ENCODE measurements around the gene ARHGAP6. TPM values are rescaled to one million over a fixed set of nuclear protein-coding genes. Genes with fewer than 3 reads are reported as not detected.
"Not testable (repeated sequence)": the region's sequence is repeated elsewhere in the genome, so short reads cannot be mapped to it uniquely, and the experiment has no call there.

ARHGAP6 gene
- total RNA-seq, 1 experiment from 2014 or later = 2.0 TPM

DNA sequence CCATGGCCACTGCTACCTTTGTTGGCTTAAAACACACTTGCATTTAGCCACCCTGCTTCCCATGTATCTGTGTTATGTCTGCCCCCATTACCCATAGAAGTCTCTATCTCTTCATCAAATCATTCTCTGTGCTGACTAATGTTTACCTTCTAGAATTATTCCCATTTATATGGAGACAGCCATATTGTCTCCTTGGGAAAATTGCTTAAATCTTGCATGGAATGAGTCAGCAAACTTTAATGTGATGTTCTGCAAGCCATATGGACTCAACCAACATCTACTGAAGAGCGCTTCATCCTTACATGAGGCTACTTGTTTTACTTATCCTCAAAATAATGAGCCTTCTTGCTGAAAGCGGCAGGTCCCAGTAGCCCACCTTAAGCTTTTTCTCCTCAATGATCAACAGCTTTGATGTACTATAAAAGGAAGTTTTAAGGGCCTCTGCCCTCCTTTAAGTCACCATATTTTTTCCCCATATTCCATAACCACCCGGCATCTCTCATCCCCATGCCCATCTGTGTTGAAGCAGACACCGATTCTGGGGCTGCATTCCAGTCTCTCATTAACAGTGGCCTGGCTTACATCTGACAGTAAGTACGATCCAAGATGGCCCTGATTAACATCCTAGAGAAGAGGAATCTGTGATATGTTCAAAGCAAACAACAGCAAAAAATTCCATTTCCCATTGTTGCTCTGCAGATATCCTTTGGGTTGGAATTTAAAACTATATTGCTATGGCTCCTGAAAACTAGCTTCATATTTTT is 130.4 kb downstream of the ARHGAP6 start:
- no peak for DNase-seq
- Histone ChIP-seq H3K36me3 (replicated peaks; ENCODE audit: control insufficient read depth, insufficient read depth, low read length) (no peaks in the 10 kb centered on the region), H3K27me3 (ENCODE audit: control insufficient read depth, insufficient read depth, low read length) (peaks cover 3% of the 10 kb centered on the region; the same call in 1 of the 2 replicates), H3K4me3 (ENCODE audit: insufficient read depth, low read depth, low read length) (no peak overlapping the region)

DNA sequence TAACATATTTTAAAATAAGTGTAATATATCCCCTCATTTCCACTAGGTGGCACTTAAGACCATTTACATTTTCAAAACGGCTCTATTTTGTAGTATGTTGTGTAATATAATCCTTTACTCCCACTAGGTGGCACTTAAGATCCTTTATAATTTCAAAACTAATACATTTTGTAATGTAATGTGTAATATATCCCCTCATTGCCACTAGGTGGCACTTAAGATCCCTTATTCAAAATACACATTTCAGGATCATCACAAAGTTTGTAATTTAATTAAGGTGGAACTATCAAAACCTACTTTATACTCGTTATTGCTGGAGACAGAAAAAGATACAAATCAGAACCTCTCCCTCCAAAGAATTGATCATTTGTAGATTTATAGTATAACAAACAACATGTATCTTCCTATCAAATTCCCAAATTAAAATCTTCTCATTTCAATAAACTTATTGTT is 132.5 kb downstream of the ARHGAP6 start:
- H3K4me3 ChIP-seq (ENCODE audit: insufficient read depth, low read depth, low read length) = no peak overlapping the region
- H3K36me3 ChIP-seq (replicated peaks; ENCODE audit: control insufficient read depth, insufficient read depth, low read length) = no peaks in the 10 kb centered on the region
- DNase-seq = peak; percentile 28
- peaks cover 2% of the 10 kb centered on the region; the same call in 1 of the 2 replicates for H3K27me3 ChIP-seq (ENCODE audit: control insufficient read depth, insufficient read depth, low read length)

DNA sequence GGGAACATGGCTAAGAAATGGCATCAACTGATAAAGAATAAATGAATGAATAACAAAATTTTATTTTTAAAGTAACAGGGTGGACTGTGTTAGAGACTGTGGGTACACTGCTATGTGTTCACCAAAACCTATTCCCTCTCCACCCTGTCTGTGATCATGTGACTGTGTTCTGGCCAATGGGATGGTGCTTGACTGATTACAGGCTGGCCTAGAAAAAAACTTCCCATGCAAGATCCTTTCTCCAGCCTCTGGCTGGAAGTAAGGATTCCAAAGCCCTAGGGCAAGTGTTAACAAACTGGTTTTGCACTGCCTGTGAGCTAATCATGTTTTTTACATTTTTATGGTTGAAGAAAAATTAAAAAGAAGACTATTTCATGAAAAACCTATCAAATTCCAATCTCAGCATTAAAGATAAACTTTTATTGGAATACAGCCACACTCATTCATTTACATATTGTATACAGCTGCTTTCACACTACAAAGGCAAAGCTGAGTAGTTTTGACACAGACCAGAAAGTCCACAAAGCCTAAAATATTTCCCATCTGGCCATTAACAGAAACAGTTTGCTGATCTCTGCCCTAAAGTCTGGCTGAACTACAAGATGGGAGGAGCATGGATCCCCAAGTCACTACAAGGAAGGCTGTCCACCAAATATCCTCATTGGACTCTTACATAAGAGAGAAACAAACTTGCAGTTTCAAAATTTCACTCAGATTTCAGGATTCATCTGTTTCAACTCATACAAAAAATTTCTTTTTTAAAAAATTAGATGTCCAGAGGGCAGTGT is 133.2 kb downstream of the ARHGAP6 start:
- H3K4me3 ChIP-seq (ENCODE audit: insufficient read depth, low read depth, low read length) = no peak overlapping the region
- H3K36me3 ChIP-seq (replicated peaks; ENCODE audit: control insufficient read depth, insufficient read depth, low read length) = no peaks in the 10 kb centered on the region
- DNase-seq = peak; percentile 18
- peaks cover 2% of the 10 kb centered on the region; the same call in 1 of the 2 replicates for H3K27me3 ChIP-seq (ENCODE audit: control insufficient read depth, insufficient read depth, low read length)

DNA sequence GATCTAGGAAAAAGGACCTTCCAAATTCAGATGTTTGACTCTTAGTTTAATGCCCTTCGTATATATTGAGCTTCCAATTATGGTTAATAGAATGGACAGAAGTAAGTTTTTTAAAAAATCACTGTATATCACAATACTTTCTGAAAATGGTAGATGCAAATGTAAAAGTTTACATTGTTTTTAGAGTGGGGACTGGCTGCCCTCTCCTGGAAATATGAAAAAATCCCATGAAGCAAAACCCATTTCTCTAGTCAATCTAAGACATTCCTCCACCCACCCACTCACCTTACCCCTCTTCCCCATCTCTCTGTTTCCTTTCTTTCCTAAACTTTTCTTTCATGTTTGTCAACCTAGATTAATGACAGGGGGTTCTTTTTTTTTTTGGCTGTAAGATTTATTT is 134.5 kb downstream of the ARHGAP6 start:
- no peak for DNase-seq

DNA sequence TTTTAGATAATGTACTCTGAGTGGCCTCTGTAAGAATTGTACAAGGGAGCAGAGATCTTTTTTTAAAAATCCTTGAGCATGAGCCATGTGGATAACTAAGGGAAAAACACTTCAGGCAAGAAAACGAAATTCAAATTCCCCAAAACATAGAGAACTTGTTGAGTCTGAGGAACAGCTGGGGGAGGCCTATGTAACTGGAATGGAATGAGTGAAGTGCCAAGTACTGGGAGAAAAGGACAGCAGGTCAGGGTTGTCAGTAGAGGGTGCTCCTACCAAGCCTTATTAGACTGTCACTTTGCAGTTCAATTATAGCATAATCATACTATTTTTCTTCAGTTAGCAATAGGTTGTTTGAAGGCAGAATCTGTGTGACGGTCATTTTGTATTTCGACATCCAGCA is 135.1 kb downstream of the ARHGAP6 start:
- Histone ChIP-seq H3K36me3 (replicated peaks; ENCODE audit: control insufficient read depth, insufficient read depth, low read length) (no peaks in the 10 kb centered on the region), H3K27me3 (ENCODE audit: control insufficient read depth, insufficient read depth, low read length) (no peaks in the 10 kb centered on the region), H3K4me3 (ENCODE audit: insufficient read depth, low read depth, low read length) (no peak overlapping the region)
- no peak for DNase-seq

More for the DNA sequence above, 134.5 kb downstream of the ARHGAP6 start:
- no peaks in the 10 kb centered on the region for H3K36me3 ChIP-seq (replicated peaks; ENCODE audit: control insufficient read depth, insufficient read depth, low read length)
- no peaks in the 10 kb centered on the region for H3K27me3 ChIP-seq (ENCODE audit: control insufficient read depth, insufficient read depth, low read length)
- H3K4me3 ChIP-seq (ENCODE audit: insufficient read depth, low read depth, low read length) = no peak overlapping the region

DNA sequence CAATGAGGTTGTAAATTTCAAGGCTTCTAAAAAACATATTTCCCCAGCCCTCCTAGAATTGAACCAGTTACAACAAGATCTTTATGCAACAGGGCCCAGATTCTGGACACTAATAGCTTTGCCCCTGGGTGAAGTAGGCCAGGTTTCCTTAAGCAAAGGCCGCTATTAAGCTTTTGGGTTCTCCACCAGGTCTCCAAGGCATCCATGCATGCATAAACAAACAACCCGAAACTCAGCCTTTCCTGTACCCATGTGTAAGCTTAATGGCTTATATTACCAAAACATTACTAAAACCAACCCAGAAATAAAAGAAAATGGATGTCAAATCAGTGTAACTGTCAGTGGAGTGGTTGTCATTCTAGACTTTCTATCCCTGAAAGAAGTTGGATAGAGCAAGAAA is 137.1 kb downstream of the ARHGAP6 start:
- H3K27me3 ChIP-seq (ENCODE audit: control insufficient read depth, insufficient read depth, low read length) = no peaks in the 10 kb centered on the region
- H3K36me3 ChIP-seq (replicated peaks; ENCODE audit: control insufficient read depth, insufficient read depth, low read length) = no peaks in the 10 kb centered on the region
- DNase-seq = no peak
- no peak overlapping the region for H3K4me3 ChIP-seq (ENCODE audit: insufficient read depth, low read depth, low read length)

DNA sequence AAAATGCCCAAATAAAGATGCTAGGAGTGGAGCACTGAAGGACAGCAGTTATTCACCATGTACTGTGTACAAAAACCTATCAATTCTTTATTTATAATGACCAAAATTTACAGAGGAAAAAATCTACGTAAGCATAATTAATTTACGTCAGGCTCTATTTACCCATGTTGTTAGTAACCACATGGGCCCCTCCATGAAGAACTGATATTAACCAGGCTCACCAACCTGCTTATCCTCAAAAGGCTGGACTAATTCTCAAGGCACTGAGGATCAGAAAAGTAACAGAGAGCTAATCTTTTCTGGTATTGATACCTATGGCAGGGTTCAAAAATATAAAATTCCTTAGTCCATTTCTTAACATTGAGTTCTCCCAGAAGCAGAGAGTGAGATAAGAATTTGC is 140.0 kb downstream of the ARHGAP6 start:
- Histone ChIP-seq H3K36me3 (replicated peaks; ENCODE audit: control insufficient read depth, insufficient read depth, low read length) (no peaks in the 10 kb centered on the region), H3K27me3 (ENCODE audit: control insufficient read depth, insufficient read depth, low read length) (no peaks in the 10 kb centered on the region), H3K4me3 (ENCODE audit: insufficient read depth, low read depth, low read length) (no peak overlapping the region)
- no peak for DNase-seq

DNA sequence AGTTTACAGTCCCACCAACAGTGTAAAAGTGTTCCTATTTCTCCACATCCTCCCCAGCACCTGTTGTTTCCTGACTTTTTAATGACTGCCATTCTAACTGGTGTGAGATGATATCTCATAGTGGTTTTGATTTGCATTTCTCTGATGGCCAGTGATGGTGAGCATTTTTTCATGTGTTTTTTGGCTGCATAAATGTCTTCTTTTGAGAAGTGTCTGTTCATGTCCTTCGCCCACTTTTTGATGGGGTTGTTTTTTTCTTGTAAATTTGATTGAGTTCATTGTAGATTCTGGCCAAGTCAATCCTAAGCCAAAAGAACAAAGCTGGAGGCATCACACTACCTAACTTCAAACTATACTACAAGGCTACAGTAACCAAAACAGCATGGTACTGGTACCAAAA is 146.5 kb downstream of the ARHGAP6 start:
- not testable (repeated sequence) for DNase-seq; H3K36me3 ChIP-seq (replicated peaks; ENCODE audit: control insufficient read depth, insufficient read depth, low read length); H3K27me3 ChIP-seq (ENCODE audit: control insufficient read depth, insufficient read depth, low read length); H3K4me3 ChIP-seq (ENCODE audit: insufficient read depth, low read depth, low read length)

DNA sequence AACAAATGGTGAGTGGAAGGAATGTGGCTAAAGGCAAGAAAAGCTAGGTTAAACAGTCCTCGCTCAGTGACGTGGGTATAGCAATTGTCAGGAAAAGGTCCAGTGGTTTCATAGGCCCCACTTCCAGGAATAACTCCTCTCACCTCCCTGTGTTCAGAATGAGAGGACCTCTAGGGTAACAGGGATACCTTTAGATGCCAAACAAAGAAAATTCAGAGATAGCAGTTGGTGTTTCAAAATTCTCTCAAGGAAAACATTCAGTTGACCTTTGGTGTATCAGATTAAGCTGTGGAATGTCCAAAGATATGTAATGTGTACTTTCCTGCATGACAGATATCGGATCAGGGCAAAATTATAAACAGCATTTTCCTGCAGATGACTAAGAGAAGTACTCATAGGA is 155.9 kb downstream of the ARHGAP6 start:
- DNase-seq = no peak
- no peaks in the 10 kb centered on the region for H3K36me3 ChIP-seq (replicated peaks; ENCODE audit: control insufficient read depth, insufficient read depth, low read length)
- no peak overlapping the region for H3K4me3 ChIP-seq (ENCODE audit: insufficient read depth, low read depth, low read length)
- H3K27me3 ChIP-seq (ENCODE audit: control insufficient read depth, insufficient read depth, low read length) = no peaks in the 10 kb centered on the region

DNA sequence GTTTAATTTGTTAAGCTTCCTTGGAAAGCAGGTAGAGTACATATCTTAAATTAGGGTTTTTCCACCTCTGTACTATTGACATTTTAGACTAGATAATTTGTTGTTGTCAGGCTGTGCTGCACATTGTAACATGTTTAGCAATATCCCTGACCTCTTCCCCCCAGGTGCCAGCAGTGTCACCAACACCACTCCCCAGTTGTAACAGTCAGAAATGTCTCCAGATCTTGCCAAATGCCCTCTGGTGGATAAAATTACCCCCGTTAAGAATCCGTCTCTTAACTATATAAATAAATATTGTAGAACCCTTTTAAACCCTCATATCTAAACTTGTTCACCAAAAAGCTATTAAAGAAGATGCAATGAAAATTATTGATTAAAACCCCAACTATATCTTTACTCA is 161.5 kb downstream of the ARHGAP6 start:
- no peak for DNase-seq

DNA sequence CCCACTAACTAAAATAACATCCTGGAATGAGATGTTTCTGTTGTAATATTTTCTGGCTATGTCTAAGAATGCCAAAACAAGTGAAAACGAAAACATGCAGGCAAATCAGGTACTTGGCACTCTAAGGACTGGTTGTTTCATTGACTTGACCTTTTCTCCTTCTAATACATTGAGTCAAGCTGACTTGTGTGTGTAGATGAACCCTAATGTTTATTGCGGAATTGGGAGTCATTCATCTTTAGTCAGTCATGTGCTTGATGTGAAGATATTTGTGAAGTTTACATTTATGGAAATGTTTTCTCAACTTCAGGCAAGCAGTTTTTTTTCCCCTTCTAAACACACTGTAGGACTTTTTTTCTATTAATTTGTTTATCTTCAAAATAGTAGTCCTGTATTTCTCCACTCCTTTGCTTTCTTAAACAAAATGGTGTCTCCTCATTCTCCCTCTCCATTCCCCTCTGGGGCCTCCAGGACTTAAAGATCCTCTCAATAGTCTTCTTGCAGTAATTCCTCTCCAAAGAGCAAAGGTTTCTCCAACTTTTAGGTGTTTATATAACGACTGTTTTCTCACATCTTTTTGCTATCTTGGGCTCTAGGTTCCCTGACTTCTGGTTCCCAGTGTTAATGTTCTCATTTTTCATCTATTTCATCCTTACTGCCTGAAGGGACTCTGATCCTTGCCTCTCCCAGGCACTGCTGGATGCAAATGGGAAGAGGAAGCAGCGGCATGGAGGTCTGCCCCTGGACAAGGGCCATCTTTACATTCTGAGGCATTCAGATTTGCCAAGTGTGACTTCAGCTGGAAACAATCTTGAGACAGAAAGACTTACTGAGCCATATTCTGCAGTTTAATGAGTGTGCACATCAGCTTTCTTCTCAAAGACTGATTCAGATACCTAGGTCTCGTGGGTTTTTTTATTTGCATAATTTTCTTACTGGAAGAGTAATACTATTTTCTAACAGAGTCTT is 166.4 kb downstream of the ARHGAP6 start:
- no peak overlapping the region for H3K4me3 ChIP-seq (ENCODE audit: insufficient read depth, low read depth, low read length)
- H3K36me3 ChIP-seq (replicated peaks; ENCODE audit: control insufficient read depth, insufficient read depth, low read length) = no peaks in the 10 kb centered on the region
- no peaks in the 10 kb centered on the region for H3K27me3 ChIP-seq (ENCODE audit: control insufficient read depth, insufficient read depth, low read length)
- DNase-seq = no peak

More for the DNA sequence above, 161.5 kb downstream of the ARHGAP6 start:
- no peaks in the 10 kb centered on the region for H3K27me3 ChIP-seq (ENCODE audit: control insufficient read depth, insufficient read depth, low read length)
- H3K4me3 ChIP-seq (ENCODE audit: insufficient read depth, low read depth, low read length) = no peak overlapping the region
- no peaks in the 10 kb centered on the region for H3K36me3 ChIP-seq (replicated peaks; ENCODE audit: control insufficient read depth, insufficient read depth, low read length)

DNA sequence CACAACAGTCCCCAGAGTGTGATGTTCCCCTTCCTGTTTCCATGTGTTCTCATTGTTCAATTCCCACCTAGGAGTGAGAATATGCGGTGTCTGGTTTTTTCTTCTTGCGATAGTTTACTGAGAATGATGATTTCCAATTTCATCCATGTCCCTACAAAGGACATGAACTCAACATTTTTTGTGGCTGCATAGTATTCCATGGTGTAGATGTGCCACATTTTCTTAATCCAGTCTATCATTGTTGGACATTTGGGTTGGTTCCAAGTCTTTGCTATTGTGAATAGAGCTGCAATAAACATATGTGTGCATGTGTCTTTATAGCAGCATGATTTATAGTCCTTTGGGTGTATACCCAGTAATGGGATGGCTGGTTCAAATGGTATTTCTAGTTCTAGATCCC is 174.3 kb downstream of the ARHGAP6 start:
- not testable (repeated sequence) for DNase-seq; H3K4me3 ChIP-seq (ENCODE audit: insufficient read depth, low read depth, low read length); H3K36me3 ChIP-seq (replicated peaks; ENCODE audit: control insufficient read depth, insufficient read depth, low read length); H3K27me3 ChIP-seq (ENCODE audit: control insufficient read depth, insufficient read depth, low read length)

DNA sequence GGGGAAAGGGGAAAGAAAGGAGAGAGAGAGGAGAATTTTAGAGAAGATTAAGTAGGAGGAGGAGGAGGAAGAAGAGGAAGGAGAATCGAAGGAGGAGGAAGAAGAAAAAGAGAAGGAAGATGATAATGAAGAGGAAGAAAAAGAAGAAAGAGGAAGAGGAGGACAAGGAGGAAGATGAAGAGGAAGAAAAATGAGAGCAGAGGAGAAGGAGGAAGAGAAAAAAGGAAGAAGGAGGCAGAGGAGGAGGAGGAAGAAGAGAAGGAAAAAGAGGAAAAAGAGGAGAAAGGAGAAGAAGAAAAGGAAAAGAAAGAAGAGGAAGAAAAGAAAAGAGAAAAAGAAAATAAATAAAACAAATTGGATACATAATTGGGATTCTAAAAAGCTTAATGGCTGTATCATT is 181.4 kb downstream of the ARHGAP6 start:
- no peaks in the 10 kb centered on the region for H3K27me3 ChIP-seq (ENCODE audit: control insufficient read depth, insufficient read depth, low read length)
- H3K36me3 ChIP-seq (replicated peaks; ENCODE audit: control insufficient read depth, insufficient read depth, low read length) = no peaks in the 10 kb centered on the region
- no peak overlapping the region for H3K4me3 ChIP-seq (ENCODE audit: insufficient read depth, low read depth, low read length)
- no peak for DNase-seq

DNA sequence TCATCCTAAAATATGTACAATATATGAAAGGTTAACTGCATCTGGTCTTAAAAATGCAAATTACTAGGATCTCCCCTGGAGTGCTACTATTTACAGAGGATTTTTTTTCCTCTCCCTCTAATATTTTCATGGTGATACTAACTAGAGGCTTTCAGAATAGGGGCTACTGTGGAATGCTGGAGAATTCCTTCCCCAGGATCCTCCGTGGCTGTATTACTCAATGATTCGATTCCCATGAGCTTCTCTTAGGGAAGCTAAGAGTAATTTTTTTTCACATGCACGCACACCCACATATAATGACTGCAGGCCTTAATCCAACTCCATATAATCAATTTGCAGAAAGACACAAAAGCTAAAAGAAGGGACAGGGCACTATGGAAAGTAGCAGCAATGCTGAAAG is 184.7 kb downstream of the ARHGAP6 start:
- no peak overlapping the region for H3K4me3 ChIP-seq (ENCODE audit: insufficient read depth, low read depth, low read length)
- H3K36me3 ChIP-seq (replicated peaks; ENCODE audit: control insufficient read depth, insufficient read depth, low read length) = no peaks in the 10 kb centered on the region
- no peak for DNase-seq
- no peaks in the 10 kb centered on the region for H3K27me3 ChIP-seq (ENCODE audit: control insufficient read depth, insufficient read depth, low read length)
